Left hindlimb (tissue), 1 donor: ENCODE measurements around the gene ERC2.
"Not testable (repeated sequence)": the region's sequence is repeated elsewhere in the genome, so short reads cannot be mapped to it uniquely, and the experiment has no call there.

Experiments
- DNase-seq: peaks from one replicate; pipeline ENCODE4 v3.0.0-alpha.2; 2018

ERC2 gene

DNA sequence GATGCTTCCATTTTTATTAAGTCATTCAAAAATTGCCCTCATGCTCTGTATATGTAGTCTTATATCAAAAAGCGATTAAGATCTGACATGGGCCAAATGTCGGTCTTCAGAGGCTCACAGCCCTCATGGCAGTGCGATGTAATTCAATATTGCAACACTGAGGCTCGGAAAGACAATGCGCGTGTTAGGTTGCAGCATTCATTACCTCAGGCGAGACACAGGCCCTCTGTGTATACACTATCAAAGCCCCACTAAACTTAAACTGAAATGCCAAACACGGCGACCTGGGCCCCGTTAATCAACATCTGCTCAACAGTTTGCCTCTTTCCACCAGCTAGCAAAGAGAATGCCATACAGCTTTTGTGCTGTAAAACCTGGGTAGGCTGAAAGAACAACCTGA is 413.4 kb downstream of the ERC2 start:
- no peak for DNase-seq

DNA sequence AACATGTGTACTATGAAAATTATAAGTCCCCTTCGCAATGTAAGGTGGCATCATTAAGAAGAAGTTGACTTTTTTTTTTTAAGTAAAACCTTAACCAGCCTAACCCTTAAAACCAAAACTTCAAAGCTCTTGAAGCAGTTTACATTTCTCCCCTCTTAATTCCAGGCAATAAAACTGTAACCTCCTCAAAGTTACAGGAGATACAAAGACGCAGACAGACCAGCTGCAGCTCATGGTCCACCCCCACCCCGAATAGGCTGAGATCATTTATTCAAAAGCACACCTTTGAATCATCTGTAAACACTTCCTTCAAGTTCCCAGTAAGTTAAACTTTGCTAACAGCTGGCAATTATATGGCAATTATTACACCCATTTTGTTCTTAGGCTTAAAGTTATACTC is 414.5 kb downstream of the ERC2 start:
- DNase-seq, result no peak

DNA sequence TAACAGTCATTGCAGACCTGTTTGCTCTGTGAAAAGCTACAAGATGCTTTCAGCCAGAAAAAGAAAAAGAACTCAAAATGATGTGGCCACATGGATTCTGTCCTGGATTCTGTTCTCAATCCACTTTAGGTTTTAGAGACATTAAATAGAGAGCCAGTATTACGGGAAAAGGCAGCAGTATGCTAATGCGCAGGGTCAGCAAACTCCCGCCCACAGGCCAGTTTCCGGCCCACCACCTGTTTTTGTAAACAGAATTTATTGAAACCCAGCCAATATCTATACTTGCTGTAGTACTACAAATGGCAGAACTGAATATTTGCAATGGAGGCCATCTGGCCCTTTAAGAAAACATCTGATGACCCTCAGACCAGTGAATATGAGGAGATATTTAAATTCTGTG is 416.1 kb downstream of the ERC2 start:
- DNase-seq, result no peak

DNA sequence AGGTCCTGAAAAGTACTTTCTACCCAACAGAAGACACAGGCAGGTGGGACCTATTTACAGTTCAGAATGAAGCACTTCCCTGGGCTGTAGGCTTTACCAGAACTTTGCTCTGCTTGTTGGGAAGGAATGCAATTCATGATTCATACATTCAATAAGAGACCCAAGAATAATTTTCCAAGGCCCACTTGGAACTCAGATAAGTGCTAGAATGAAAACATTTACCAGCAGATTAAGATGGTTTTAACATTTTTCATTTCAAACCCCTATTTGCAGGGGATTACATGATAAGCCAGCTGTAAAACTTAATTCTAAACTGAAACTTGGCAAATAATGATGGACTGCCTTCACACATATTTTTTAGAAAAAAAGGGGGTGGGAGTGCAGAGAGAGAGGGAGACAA is 417.2 kb downstream of the ERC2 start:
- no peak for DNase-seq

DNA sequence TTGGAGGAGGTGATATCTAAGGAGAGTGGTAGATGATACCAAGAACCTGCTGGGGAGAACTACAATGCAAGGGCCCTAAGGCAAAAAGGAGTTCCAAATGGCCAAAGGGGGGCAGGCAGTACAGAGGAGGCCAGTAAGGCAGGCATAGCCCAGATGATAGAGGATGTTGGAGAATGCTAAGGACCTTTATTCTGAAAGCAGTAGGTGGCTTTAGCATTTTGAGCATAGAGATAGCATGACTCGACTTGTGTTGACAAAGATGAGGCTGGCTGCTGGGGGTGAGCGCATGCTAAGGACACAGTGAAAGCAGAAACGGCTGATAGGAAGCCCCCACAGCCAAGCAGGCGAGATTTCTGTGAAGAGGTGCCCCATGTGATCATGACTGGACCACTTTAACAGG is 419.3 kb downstream of the ERC2 start:
- DNase-seq, result no peak

DNA sequence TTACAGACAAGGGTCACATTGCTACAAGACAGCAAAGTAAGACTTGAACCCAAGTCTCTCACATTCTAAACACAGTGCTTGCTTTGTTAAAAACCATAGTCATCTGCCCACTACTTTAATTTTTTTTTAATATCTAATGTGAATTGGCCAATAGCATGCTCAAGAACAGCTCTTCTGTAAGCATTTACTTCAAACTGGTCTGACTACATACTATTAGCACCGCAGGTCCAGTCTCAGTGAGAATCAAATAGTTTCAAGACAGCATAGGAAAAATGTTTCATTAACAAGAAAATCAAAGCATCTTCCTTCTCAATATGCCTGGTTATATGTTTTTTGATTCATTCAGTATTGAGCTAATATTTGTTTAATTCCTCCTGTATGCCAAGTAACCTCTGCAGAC is 419.9 kb downstream of the ERC2 start:
- no peak for DNase-seq

DNA sequence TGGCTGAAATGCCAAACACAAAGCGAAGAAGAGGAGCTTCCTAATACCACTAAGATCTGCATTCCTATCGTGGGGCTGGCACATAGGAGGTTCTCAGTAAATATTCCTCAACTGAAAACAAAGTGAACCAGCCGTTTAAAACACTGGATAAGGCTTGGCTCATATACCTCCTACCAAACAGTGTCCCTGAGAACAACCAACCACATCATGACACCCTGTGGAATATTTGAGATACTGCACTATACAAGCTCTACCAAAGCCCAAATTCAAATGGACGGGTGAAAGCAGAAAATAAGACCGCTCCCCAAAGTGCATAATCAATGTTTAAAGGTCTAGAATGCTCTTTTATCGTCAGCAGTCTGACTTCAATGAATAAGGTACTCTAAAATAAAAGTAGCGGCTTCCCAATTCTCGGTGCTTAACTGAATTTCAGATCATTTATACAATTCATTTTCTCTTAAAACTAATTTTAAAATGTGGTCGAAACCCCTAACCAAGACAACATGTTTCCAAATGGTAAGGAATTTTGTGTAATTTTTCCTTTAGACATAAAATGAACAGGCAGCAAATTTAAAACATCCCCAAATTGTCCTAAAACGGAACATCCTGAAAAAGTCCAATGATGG is 425.8 kb downstream of the ERC2 start:
- DNase-seq, result no peak

DNA sequence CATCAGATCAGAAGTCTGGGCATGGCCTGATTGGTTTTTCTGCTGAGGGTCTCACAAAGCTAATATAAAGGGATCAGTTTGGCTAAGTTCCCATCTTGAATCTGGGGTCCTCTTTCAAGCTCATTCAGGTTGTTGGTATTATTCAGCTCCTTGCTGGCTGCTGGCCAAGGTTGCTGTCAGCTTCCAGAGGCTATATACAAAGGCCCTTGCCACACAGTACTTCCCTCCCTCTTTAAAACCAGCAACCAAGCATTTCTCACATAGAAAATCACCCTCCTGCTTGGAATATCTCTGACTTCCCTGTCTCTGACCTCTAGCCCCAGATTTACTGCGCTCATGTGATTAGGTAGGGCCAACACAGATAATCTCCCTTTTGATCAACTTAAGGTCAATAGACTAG is 442.9 kb downstream of the ERC2 start:
- DNase-seq, result no peak

DNA sequence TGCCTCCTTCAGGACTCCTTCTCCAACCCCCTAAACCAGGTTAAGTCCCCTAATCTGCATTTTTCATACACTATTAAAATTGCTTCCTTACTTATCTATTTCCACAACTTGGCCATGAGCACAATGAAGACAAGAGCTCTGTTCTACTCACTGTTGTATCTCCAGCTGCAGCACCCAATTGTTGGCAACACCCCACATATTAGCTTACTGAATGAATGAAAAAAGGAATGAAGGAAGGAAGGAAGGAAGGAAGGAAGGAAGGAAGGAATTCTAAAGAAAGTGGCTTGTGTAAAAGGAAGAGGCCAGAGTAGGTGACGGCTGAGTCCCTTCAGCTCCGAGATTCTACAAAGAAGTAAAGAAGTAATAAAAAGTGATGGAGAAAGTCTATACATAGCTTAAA is 444.7 kb downstream of the ERC2 start:
- DNase-seq, result no peak

DNA sequence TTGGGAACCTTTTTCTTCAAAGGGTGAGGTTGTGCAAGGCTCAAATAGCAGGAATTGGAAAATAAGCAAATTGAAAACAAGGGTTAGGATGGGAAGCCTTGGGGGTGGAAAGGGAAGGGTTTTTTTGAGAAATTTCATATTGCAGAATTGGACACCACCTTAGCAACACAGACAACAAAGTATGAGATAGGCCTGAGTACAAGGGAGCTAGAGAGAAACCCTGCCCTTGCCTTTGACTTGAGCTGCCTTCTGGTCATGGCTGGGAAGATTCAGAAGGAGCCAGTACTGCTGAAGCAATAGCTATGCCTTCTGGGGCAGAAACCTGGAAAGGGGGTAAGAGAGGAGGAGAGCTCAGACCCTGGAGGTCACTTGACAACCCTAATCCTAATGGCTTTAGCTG is 445.6 kb downstream of the ERC2 start:
- DNase-seq, result no peak

DNA sequence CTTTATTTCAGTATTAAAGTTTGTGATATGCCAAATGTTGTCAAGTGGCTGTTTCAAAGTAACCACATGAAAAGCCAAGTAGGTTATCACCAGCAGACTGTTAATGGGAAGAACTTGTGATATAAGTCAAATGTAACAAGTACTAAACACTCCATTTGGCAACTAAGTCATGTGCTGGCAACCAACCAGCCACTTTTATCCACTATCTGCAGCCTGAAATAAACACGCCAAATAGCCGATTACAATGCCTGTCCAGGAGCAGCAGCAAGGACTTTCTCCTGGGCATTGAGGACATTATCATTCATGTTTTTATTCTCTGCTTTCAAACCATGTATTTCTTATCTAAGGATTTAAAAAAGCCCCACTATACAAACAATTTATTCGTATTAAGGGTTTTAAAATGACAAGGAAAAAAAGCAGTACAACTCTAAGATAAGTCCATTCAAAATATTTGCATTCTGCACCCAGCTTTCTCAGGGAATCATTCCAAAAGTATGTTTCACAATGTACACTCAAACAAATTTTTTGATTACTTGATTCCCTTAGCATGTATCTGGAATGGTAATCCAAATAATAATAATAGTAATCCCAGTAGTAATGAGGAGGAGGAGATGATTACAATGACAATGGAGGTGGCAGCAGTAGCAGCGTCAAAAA is 448.6 kb downstream of the ERC2 start:
- no peak for DNase-seq

DNA sequence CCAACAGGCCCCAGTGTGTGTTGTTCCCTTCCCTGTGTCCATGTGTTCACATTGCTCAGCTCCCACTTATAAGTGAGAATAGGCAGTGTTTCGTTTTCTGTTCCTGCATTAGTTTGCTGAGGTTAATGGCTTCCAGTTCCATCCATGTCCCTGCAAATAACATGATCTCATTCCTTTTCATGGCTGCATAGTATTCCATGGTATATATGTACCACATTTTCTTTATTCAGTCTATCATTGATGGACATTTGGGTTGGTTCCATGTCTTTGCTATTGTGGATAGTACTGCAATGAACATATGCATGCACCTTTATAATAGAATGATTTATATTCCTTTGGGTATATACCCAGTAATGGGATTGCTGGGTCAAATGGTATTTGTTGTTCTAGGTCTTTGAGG is 452.9 kb downstream of the ERC2 start:
- DNase-seq, result not testable (repeated sequence)

DNA sequence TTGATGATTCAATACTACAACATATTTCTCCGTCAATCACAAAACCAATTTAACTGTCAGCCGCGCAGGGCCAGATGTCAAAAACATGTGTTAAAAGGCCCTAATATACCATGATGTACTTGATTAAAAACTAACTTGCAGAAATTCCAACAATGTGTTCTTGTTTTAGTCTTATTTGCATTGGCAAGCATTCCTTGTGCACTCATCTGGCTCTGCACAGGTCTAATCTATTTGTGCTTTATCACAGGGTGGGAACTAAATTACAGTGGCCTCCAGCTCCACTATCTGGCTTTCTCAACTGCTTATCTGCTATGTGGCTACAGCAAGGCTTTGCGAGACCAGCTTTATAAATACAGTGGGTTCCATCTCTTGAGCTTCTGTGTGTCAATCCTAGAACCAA is 455.5 kb downstream of the ERC2 start:
- DNase-seq, result no peak

DNA sequence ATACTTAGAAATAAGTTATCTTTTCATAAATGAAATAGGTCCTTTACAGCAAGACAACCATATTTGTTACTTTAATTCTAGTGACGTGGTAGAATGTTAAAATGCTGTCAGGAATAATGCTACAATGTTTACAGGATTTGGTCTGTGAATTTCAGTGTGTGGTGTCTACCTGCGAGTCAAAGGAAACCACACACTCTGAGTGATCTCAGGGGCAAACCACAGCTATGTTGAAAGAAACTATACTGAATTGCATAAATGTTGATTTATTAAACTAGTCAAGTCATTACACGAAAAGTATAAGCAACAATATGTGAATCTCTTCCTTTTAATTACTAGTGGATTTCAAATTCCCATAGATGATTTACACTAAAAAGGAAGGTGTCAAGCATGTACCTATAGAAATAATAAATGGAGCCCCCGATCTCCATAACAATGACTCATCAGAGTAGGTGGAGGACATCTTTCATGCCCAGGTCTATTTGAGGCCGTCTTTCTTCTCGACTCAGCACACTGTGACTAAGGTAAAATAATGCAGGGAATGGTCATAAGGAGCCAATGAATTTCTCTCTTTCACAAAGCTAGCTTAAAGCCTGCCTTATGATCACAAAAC is 463.0 kb downstream of the ERC2 start:
- DNase-seq, result no peak

DNA sequence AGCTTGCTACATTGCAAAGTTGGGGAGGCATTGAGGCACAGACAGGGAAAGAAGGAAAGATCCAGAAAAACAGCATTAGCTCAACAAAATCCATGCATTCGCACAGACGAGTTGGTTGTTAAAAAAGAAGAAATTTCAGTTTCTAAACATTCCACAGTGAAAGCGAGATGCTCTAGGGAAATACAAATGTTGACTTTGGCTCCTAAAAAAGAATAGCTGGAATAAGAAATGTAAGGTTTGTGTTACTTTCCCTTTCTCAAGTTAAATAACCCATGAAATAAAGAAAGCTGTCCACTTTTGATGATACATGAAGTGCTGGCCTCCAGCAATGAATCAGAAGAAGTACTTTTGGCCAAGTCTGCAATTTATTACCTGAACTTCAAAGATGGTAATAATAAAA is 465.1 kb downstream of the ERC2 start:
- no peak for DNase-seq

DNA sequence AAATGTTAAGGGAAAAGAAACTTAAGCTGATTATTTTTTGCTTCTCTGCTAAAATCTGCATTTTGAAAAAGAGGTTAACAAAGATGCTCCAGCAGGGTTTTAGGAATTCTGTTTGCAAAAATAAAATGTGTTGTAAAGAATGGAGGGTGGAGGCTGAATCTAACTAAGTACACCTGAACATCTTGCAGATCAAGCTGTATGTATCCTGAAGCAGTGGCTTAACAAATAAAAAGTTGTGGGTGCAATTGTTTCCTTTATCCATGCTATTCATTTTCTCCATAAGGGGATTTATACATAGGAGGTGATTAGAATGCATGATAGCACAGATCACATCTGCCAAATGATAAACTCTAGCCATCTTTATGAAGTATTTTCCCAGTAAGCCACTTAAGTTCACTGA is 466.3 kb downstream of the ERC2 start:
- no peak for DNase-seq

DNA sequence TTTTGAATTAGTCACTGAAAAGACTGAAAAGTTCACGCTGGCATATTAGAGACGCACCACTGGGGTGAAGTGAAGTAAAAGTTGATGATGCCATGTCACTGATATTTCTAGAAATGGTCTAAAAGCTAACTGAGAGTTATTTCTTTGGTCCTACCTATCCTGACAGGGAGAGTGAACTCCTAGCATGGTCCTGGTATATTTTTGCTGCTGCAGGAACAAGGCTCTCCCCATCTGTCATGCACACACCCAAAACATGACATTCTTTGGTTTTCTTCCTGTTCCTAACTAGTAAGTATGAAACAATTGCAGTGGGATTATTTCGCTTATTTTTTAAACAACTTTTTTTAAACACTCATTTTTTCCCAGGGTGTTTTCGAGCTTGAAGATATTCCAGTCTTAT is 466.7 kb downstream of the ERC2 start:
- no peak for DNase-seq

DNA sequence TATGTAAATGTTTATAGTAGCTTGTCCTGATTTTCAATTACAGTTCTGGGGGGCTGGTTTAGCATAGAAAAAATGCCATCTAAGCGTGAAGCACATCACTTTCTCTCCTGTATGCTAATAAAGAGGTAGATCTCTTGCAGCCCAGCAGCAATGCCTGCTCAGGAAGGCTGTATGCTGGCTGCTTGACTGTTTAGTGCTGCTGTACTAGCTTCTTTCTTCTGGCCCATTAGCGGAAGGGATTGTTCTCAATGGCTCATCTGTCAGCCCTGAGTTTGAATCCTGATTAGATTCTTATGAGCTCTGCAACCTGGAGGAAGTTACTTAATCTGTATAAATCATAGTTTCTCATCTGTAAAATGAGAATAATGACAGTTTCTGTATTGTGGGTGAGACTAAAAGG is 478.9 kb downstream of the ERC2 start:
- no peak for DNase-seq

DNA sequence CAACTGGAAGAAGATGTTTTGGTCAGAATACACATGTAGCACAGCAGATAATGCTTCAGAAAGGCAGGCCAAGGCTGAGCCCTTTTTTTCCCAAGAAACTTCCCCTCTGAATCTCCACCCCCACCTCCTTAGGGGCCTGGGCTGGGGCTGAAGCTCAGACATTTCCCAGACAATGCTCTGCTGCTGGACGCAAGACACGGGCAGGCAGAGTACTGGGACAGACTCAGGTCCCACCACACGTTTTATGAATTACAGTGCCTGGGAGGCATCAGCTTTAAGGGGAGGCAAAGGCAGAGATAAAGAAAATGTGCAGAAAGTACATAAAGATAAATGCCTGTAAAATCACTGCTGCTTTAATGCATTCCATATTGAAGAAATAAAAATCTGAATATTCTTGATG is 479.4 kb downstream of the ERC2 start:
- DNase-seq, result no peak

DNA sequence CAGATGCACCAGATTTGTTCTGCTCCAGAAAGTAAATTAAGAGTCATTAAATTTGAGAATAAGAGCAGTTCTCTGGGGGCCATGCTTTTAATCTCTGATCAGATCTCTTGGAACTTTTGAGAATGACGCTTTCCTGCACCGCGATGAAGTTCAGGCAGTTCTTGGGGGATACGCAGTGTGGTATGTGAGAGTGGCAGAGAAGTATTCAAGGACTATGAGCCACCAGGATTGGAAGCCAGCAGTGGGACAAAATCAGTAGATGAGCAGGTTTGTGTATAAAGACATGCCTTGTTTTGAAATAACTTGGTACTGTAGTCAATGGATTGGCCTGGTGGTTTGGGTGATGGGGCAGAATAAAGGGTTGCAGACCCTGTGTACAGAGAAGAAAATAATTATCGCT is 483.6 kb downstream of the ERC2 start:
- no peak for DNase-seq

DNA sequence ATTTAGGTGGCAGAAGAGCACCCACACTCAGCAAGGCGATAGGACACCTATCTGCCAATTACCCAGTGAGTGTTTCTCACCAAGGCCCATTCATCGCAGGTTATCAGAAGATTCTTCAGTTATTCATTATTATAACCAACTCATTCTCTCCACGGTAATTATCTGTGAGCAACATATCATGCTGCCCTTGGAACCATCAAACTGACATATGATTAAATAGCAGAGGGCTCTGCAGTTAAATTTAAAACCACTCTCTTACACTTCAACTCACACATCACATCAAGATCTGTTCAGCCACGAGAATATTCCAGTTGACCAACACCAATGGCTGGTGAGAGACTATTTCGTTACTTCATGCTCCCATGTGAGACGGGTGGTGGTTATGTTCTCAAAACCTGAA is 489.3 kb downstream of the ERC2 start:
- no peak for DNase-seq

DNA sequence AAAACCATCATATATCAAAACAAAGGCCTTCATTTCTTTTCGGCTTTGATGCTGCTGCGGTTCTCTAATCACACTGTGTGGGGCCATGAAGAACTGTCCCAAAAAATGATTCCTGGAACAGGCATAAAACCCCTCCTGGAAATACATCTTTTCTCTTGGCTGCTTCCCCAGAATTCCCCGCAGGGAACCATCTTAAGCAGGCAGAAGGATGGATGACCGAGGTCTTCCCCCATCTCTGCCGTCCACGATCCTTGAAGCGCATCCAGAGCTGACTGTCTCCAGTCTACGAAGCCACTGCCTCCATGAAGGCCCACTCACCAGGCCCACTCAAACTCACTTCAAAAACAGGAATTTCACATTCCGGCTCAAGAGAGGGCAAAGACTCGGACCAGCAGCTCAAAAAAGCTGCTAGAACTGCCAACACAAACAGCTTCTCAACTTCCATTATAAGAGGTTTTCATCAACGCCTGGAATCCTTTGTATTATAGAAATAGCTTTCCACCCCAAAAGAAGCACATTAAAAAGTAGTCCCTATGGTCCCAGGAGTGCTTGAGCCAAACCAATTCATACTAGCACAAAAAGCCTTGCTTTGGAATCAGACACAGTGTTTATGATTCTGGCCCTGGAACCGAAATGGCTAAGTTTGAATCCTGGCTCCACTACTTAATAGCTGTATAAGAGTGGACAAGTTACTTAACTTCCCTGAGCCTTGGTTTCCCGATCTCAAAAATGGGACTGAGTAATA is 493.7 kb downstream of the ERC2 start:
- peak; percentile 81 for DNase-seq

DNA sequence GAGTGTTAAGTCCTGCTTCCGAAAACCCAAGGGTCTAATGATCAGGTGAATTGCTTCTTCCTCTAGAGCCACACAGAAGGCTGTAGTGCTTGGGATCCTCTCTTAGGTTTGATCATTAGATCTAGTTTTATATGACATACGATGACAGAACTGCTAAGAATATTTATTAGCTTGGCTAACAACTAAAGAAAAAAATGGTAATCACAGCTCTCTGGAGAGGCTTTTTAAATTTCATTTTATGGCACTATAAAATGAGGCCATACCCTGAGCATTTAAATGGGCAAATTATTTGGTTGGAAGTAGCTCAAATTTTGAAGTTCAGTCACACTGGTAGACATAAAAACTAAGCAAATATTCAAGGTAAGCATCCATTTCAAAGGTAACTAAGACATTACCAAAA is 498.6 kb downstream of the ERC2 start:
- DNase-seq, result no peak

DNA sequence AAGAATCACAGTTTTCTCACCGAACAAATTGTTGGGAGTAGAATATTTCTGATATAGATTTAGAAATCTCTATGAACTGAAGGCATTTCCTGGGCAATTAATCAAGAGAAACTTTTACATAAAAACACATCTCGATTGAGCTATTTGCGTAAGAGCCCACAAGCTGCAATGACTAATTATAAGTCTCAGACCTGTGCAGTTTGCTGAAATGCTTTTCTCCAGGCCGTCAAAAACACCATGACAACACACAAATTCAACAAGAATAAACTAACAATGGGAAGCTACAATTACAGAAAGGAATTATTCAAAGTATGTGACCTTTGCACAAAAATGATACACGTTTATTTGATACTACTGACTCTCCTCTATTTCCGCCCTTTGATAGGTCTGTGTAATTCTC is 499.9 kb downstream of the ERC2 start:
- DNase-seq, result no peak
